NOMO-1 treated with DMSO at 0.1 percent for 48 hours (cell line): ENCODE data around the gene KIAA0753.

Experiments
- DNase-seq: peaks from one replicate; lab custom pipeline; 2025; ENCODE audit not compliant: unreplicated experiment; lab: John Stamatoyannopoulos, UW

KIAA0753 gene

GRCh38 chr17:6551869-6552531 is 88.5 kb downstream of the KIAA0753 start:
- DNase-seq, result no peak

DNA sequence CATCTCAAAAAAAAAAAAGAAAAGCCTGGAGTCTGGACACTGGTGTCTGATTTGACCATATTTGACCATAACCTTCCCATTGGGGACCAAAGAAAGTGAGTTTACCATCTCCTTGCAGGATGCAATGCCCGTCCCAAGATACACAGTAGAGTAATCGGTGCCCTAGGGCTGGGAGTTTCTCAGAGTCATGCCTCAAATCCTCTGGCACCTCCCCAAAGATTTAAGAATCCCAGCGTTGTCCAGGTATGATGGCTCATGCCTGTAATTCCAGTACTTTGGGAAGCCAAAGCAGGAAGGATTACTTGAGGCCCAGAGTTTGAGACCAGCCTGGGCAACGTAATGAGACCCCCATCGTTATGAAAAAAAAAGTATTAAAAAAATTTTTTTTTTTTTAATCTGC is 89.2 kb downstream of the KIAA0753 start:
- DNase-seq, result no peak

GRCh38 chr17:6549384-6550036 is 91.0 kb downstream of the KIAA0753 start:
- no peak for DNase-seq

DNA sequence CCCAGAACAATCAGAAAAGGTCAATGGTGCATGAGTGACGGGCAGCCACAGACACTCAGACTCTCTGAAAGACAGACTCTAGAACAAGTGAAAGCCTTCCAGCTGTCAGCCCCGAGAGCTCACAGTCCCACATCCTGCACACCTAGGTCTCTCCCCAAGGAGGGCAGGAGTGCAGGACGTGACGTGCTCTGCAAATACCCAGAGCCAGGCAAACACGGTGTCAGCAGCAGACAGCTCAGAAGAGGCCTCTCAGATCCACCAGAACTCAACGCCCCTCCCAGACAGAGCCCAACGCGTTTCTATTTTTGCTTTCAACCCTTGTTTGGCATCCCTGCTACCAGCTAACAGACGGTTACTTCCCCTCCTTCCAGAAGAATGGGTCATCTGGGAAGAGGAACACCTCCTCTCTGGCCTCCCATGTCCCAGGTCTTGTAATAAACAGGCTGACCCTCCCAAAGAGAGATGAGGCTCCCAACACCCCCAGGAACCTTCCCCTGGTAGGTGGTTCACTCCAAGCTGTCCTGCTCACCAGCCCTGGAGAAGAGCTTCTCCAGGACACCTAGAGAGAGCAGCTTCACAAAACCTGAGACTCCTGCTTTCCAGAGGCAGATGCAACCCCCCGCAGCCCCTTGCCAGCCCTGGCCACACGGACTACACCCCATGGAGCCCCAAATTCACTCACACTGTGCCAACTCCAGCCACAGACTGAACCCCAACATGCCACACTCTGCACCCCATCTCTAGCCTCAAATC is 91.8 kb downstream of the KIAA0753 start:
- DNase-seq, result no peak

DNA sequence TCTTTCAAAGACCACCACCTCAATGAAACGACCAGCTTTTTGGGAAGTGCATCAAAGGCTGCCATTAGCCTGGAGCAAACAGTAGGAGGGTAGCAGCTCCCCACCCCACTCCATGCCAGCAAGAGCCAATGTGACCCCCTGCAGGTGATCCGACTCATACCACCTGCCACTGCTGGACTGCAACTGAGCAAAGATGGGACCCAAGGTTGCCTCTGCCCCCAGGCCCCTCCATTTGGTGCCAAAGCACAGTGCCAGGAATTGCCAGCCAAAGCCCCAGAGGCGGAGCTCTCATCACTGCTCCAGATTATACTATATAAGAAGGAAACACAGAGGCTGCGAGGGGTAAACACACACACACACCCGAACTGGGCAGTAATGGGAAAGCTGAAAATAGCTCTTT is 92.5 kb downstream of the KIAA0753 start:
- no peak for DNase-seq

DNA sequence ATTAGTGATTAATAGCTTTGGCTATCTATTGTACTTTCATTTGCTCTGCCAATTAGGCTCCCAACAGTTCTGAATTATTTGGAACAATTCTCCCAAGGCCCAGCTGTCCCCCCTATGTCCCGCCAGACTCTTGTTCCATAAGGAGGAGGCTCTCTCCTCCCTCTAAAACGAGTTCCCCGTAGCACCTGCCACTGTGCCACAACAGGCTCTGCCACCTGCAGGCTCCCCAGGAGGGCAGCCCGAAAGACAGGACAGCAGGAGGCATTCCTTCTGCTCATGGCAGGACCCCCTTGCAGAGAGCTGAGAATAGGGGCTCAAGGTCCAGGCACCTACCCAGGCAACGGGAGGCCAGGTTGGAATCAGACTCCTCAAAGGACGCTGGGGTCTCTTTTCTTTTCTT is 93.2 kb downstream of the KIAA0753 start:
- DNase-seq, result no peak

GRCh38 chr17:6546069-6546718 is 94.3 kb downstream of the KIAA0753 start:
- DNase-seq, result no peak

DNA sequence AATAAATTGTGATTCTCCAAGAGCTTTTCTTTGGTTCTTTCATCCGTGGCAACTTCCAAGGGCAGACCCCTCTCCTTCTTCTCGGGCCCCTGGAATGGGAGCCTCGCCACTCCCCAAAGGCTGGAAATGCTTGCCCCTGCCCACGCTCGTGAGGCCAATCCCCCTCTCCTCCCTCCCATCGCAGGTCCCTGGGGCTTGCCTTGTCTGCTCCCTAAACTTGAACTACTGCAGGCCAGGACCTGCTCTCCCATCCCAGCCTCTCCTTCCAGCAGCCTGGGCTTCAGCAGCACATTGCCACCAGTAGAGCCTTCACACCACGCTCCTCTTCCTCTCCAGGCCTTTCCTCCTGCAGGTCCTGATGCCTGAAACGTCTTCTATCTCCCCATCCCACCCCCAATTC is 95.2 kb downstream of the KIAA0753 start:
- DNase-seq, result no peak

DNA sequence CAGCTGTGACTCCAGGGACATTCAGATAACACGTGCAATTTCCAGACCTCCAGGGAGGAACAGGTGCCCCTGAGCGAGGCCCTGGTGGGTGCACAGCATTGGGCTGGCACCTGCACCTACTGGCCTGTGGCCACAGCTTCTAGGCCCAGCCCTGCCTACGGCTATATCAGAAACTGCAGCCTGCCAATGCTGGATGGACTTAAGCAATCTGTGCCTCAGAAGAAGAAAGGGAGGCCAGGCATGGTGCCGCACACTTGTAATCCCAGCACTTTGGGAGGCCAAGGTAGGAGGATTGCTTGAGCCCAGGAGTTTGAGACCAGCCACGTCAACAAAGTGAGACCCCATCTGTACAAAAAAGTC is 96.5 kb downstream of the KIAA0753 start:
- no peak for DNase-seq

DNA sequence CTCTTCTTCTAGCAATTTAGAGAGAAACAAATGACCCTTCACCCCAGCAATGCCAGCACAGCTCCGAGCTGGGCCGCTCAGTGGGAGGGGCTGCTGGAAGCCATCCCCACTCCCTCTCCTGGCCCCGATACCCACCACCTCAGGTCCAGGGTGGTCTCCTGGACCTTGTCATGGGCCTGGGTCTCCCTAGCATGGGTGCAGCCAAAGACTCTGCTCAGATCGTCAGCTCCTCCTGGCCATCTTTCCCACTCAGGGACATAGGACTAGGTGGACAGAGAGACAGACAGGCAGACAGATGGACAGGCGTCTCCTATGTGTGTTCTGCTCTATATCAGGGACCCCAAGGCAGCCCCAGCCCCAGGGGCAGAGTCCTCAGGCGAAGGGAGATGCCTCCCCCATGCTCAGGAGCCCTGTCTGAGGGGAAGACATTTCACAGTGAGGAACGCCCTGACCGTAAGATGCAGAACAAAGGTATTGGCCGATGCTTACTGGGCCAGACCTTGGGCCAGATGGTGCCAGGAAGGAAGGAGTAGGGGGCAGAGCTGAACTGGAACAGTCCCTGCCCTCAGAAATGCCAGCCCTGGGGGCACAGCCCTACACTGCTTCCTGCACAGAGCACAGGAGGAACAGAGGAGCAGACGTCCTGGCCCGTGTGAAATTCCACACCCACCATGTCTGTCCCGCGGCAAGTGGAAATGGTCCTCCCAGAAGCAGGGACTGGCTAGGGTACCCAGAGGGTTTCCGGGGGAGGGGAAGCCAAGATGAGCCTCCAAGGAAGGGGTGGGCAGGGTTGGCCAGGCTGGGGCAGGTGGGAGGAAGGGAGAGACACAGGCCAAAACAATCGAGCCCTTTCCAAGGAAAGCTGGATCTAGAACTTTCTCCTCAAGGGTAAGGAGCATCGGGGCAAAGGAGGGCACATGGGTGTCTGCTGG is 97.2 kb downstream of the KIAA0753 start:
- no peak for DNase-seq

GRCh38 chr17:6542577-6542976 is 97.9 kb downstream of the KIAA0753 start:
- DNase-seq, result no peak

GRCh38 chr17:6541886-6542285 is 98.6 kb downstream of the KIAA0753 start:
- DNase-seq, result no peak

DNA sequence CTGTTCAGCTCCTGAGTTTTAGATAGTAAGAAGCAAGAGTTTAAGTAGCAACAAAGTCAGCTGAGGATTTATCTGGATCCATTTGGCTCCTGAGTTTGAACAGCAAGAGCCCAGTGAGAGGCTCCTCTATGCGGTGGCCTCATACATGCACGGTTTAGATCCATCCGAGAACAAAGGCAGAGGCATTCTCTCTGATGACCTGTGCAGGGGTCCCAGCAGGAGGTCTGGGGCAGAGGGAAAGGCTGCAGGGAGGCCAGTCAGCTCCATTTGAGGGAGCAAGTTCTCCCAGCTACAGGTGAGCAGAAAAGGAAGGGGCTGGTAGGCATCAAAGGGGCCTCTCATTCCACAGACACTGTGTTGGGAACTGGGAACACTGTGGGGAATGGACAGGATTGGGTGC is 100.6 kb downstream of the KIAA0753 start:
- no peak for DNase-seq

DNA sequence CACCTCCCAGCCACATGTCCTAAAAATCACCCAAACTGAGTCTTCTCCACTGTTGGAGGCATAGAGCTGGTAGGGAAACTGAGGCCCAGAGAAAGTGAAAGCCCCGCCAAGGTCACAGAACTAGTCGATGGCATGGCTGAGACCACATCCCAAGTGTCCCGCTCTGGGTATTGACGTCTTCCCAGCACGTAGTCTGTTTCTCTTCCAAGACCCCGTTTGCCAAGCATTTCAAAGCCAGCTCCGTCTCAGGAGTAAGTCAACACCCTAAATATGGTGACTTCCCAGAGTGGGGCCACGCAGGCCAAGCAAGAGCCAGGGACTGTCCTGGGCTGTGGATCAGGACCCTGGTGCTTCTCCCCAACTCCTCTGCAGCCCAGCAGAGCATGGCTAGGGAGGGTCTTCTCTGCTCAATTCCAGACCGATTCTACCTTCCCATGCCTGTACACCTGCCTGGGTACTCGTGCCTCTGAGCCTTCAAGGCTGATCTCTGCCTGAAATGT is 103.9 kb downstream of the KIAA0753 start:
- DNase-seq, result no peak

DNA sequence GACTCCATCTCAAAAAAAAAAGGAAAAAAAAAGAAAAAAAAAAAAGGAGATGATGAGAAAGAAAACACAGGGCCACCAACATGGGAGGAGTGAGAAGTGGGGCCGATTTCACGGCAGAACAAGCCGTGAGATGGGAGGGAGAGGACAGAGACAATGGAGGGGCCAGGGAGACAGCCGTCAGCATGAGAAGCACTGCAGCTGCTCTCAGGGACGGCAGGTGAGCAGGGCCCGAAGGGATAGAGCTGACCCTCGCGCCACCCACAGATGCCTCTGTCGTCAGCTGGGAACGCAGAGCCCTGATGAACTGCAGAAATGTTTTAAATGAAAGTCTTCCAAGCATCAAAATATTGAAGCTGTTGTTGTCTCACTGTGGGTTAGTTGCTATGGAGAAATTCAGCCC is 104.5 kb downstream of the KIAA0753 start:
- no peak for DNase-seq

DNA sequence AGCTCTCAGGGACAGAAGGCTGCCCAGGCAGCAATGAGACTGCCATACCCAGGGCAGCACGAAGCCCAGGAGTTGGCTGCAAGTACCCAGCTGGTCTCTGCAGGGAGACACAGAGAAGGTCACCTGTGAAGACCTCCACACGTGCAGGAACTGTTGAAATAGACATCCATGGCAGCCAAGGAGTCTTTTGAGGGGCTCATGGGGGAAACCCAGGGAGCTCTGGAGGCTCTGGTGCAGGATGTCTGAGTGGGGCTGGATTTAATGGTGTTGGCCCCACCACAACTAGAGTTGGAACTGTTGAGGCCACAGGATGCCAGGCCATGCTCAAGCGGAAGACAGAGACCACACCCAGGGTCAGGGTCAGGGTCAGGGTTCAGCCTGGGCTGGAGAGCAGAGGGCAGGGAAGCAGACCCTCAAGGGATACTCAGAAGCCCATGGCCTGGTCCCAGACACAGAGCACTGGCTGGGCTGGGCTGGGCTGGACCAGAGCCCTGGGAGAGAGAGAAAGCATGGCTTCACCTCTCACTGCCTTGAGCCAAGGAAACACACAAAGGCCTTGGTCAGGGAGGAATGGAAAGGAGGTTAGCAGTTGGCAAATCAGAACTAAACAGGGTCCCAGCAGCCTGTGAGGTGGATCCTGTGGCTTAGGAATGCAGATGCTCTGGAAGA is 105.5 kb downstream of the KIAA0753 start:
- no peak for DNase-seq

DNA sequence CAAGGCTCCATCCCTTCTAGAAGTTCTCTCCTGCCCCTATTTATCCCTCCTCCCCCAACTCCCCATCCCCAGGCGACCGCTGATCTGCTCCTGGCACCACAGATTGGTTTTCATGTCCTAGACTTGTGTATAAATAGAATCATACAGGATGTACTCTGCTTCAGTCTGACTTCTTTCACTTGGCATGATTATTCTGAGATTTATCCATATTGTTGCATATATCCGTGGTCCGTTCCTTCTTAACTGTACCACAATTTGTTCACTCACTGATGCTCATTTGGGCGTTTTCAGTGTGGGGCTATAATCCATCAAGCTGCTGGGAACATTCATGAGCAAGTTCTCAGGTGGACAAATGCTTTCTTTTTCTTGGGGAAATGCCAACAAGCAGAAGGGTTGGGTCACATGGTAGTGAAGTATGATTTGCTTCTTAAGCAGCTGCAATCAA is 108.0 kb downstream of the KIAA0753 start:
- DNase-seq, result no peak

- DNase-seq, result no peak
These were observed 108.9 kb downstream of the KIAA0753 start for GRCh38 chr17:6531575-6531974.

DNA sequence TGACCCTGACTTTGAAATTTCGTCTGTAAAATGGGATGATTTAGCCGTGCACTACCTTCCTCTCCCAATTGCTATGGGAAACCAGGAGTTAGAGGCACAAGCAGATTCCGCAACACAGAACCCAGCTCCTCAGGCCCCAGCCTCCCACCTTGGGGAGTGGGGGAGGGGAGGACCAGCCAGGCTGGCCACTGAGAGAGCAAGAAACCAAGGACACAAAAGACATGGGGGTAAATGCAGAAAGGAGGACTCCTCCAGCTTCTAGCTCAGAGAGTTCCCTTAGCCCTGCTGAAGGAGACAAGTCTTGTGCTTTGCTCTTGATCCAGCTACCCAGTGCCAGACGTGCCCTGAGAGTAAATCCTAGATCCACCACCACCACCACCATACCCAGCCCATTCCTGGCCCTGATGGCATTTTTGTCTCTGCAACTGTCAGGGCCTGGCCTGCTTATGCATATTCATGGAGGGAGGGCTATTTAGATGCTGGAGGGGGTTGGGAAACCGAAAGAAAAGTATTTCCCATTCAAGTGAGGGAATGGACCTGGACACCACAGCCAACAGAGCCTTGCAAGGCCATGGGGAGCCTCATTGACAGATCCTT is 110.1 kb downstream of the KIAA0753 start:
- no peak for DNase-seq

DNA sequence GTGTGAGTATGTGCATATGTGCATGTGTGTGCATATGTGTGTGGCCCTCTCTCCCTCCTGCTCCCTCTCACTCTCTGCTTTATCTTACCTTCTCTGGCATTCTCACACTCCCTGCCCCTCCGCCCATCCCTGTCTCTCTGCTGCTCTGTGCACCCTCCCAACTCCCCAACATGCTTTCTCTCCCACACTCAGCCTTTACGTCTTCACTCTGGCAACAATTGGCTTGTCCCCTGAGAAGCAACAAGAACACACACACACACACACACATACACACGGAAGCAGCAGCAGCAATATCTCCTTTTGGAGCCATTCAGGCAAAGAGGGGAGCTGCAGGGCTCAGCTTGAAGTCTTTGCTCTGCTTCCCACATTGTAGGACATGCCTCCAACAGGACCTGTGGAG is 112.0 kb downstream of the KIAA0753 start:
- no peak for DNase-seq
